AG04449 (cell line): ENCODE results near the gene ZNF518A.

Source experiments
- CTCF ChIA-PET: fragments of 350-600 bp; formaldehyde crosslinking; extraction: SDS; loops from one replicate; lab custom pipeline; 2021; ENCODE audit warnings: antibody characterized with exemption; lab: Yijun Ruan, JAX
- POLR2A ChIA-PET: fragments of 400-600, 350-600 bp; formaldehyde crosslinking; extraction: SDS; loops from one replicate; lab custom pipeline; 2020; ENCODE audit warnings: antibody characterized with exemption, inconsistent platforms; lab: Yijun Ruan, JAX
- DNase-seq: peaks from one replicate; pipeline ENCODE4 v3.0.0-alpha.2; 2010; ENCODE audit warnings: low read depth, low spot score
- H3K4me3 ChIP-seq: 2 replicates; pipeline ENCODE4 v1.5.1; 2011; ENCODE audit warnings: low read depth, mild to moderate bottlenecking, control low read depth, low read length
- TF ChIP-seq, protein P1 (sequence below): IDR thresholded peaks from one replicate; pipeline ENCODE4 v1.5.1; 2011; ENCODE audit warnings: mild to moderate bottlenecking, moderate library complexity, low read length, control low read depth, inconsistent platforms; ENCODE audit not compliant: insufficient read depth; ENCODE audit errors: missing control alignments

The ZNF518A gene

DNA sequence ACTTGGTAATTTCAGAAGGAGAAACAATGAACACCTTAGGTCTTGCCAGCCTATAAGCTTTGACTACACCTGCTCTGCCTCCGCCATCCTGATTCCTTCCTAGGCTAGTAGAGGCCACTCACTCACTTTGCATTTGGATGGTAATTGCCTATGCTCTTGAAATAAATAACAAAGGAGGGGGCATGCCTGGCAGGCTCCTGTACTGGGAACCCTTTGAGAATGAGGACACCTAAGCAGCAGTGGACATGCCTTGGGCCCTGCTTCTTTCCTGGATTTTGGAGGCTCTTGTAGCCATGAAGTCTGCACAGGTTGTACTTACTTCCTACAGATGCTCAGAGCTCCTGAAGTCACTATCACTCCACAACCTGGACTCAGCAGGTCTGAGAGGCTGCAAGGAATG, 75.5 kb downstream of the ZNF518A start:
- CTCF ChIA-PET, result no interaction called here

DNA sequence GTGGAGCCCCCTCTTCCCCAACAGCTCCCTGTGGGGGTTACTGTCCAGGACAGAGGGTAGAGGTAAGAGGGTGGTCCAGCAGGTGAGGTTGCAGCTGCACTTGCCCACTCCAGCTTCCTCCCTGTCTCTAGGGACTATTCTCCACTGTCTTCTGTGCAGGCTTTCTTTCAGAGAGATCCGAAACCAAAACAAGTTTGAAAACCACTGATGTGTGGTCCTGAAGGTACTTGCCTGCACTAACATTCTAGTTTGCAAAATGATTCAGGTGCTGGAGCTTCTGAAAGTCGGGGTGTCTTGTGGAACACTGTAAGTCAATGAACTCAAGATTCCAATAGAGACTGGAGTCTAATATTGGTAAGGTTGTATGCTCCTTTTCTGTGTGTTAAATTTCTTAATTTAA, 78.2 kb downstream of the ZNF518A start:
- no peak overlapping the region for H3K4me3 ChIP-seq
- ChIA-PET CTCF (interaction anchor here (0.9 kb wide), 1 partner anchor 16 kb away, joined by 3 read pairs; no protein-coding TSS in a partner anchor), POLR2A (no interaction called here)
- DNase-seq, result no peak
- TF ChIP-seq, protein P1, sequence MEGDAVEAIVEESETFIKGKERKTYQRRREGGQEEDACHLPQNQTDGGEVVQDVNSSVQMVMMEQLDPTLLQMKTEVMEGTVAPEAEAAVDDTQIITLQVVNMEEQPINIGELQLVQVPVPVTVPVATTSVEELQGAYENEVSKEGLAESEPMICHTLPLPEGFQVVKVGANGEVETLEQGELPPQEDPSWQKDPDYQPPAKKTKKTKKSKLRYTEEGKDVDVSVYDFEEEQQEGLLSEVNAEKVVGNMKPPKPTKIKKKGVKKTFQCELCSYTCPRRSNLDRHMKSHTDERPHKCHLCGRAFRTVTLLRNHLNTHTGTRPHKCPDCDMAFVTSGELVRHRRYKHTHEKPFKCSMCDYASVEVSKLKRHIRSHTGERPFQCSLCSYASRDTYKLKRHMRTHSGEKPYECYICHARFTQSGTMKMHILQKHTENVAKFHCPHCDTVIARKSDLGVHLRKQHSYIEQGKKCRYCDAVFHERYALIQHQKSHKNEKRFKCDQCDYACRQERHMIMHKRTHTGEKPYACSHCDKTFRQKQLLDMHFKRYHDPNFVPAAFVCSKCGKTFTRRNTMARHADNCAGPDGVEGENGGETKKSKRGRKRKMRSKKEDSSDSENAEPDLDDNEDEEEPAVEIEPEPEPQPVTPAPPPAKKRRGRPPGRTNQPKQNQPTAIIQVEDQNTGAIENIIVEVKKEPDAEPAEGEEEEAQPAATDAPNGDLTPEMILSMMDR, result no peak

More for the DNA sequence above, 75.5 kb downstream of the ZNF518A start:
- no peak overlapping the region for H3K4me3 ChIP-seq
- DNase-seq, result no peak
- TF ChIP-seq, protein P1, result no peak
- POLR2A ChIA-PET, result no interaction called here

DNA sequence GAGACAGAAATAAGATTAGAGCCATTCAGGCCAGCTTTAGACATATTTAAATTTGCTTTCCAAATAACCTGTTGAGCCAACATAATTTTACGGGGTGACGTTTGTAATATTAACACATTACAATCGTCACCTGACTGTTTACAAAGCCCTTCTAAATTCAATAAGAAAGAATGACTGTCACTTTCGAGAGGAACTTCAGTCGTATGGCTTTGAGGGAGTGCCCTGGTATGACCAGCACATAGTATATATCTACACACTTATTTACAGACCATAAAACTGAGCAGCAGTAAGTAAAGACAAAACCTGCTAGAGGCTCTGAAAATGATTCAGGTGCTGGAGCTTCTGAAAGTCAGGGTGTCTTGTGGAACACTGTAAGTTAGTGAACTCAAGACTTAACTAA, 78.8 kb downstream of the ZNF518A start:
- H3K4me3 ChIP-seq, result no peak overlapping the region
- TF ChIP-seq, protein P1, result no peak
- DNase-seq, result no peak
- ChIA-PET CTCF (interaction anchor here (1.1 kb wide), 1 partner anchor 20 kb away, joined by 3 read pairs; no protein-coding TSS in a partner anchor), POLR2A (no interaction called here)

DNA sequence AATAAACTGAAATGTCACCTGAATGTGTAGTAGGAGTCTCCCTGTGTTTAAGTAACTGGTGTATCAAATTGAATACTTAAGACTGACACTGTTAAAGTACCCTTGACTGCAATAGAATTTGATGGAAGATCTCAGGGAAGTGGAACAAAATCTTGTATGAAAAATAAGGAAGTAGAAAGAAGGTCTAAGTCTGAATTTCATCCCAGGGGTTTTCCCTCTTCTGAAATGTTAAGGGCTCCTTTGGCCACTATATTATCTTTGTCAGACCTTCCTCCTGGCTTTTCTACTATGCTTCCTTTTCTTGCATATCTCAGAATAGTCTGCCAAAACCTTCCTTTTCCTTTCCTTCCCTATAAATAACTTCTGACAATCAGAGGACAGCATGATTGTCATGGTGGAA, 81.7 kb downstream of the ZNF518A start:
- TF ChIP-seq, protein P1, result no peak
- no peak for DNase-seq
- H3K4me3 ChIP-seq, result no peak overlapping the region
- POLR2A ChIA-PET, result no interaction called here
- CTCF ChIA-PET, result no interaction called here

DNA sequence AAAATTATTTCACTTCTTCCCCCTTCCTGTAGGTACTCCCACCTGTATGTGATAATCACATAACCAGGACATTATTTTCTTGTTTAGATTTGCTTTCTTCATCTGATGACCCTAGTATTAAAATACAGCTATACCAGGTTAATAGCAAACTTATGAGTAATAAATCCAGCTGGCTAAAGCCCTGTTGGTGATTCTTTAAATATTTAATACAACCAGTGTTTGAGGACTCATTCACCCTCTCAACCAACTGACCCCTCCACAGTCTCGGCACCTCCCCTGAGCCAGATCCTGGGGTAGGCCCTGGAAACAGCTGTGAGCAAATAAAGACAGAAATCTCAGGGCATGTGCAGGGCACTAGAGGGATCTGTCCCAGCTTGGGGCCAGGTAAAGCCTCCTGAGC, 82.8 kb downstream of the ZNF518A start:
- CTCF ChIA-PET, result interaction anchor here (1.6 kb wide), 1 partner anchor 16 kb away, joined by 7 read pairs; no protein-coding TSS in a partner anchor
- POLR2A ChIA-PET, result no interaction called here
- no peak overlapping the region for H3K4me3 ChIP-seq
- no peak for DNase-seq
- TF ChIP-seq, protein P1, result no peak
